Vagina (tissue), 2 donors: ENCODE measurements around the gene NPAS3.

Experiments used
- POLR2A ChIP-seq, 2 donors: fragments of 450-650 bp; IDR thresholded peaks; one replicate each; pipeline ENCODE4 v1.6.1; 2017; ENCODE audit warnings: antibody characterized with exemption in 2 of 2, mild to moderate bottlenecking in 2 of 2, moderate library complexity in 2 of 2
- TF ChIP-seq, protein P1 (sequence below), 3 experiments: fragments of 450-650 bp in 2 of 3; fragments of 200-600 bp in 1 of 3; sonication (generic) in 1 of 3; IDR thresholded peaks; one replicate each; pipeline ENCODE4 v1.5.1; 2017 to 2019; ENCODE audit warnings: antibody characterized with exemption in 3 of 3, mild to moderate bottlenecking in 2 of 3, moderate library complexity in 2 of 3

DNA sequence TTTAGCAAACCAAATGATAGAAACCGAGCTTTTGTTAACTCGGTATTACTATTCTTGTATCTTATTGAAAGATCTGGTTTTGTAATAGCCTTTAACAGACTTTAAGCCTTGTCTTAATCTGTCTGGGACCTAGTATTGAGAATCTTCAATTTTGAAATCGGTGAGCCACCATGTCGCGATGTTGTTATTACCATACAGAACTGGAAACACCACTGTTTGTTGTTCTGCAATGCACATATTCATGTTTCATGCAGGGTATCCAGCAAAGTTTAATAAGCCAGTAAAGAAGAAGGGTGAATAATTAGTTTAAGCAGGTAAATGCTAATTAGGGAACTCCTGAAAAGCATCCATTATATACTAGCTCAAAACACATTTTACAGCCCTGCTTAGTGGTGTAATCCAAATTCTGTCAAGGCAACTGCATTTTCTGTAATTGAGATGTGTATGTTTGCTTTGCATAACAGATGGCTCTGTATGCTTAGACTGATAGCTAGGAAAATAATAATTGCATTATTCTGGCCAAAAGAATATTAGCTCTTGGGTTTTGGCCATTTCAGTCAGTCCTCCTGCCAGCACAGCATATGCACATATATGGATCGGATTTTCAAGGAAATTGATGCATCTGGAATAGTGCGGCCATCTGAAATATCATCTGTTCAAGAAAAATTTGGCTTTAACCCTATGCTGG, 623.0 kb downstream of the NPAS3 start:
- TF ChIP-seq, protein P1, sequence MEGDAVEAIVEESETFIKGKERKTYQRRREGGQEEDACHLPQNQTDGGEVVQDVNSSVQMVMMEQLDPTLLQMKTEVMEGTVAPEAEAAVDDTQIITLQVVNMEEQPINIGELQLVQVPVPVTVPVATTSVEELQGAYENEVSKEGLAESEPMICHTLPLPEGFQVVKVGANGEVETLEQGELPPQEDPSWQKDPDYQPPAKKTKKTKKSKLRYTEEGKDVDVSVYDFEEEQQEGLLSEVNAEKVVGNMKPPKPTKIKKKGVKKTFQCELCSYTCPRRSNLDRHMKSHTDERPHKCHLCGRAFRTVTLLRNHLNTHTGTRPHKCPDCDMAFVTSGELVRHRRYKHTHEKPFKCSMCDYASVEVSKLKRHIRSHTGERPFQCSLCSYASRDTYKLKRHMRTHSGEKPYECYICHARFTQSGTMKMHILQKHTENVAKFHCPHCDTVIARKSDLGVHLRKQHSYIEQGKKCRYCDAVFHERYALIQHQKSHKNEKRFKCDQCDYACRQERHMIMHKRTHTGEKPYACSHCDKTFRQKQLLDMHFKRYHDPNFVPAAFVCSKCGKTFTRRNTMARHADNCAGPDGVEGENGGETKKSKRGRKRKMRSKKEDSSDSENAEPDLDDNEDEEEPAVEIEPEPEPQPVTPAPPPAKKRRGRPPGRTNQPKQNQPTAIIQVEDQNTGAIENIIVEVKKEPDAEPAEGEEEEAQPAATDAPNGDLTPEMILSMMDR (IDR thresholded peaks at IDR 0.05): no peak
- no peak for TF ChIP-seq POLR2A (IDR thresholded peaks at IDR 0.05)
